ENCODE measurements around the gene MLN. TPM values are rescaled to one million over a fixed set of nuclear protein-coding genes. Genes with fewer than 3 reads are reported as not detected.

The MLN gene
- total RNA-seq, 1 experiment from 2014 or later, result not detected

DNA sequence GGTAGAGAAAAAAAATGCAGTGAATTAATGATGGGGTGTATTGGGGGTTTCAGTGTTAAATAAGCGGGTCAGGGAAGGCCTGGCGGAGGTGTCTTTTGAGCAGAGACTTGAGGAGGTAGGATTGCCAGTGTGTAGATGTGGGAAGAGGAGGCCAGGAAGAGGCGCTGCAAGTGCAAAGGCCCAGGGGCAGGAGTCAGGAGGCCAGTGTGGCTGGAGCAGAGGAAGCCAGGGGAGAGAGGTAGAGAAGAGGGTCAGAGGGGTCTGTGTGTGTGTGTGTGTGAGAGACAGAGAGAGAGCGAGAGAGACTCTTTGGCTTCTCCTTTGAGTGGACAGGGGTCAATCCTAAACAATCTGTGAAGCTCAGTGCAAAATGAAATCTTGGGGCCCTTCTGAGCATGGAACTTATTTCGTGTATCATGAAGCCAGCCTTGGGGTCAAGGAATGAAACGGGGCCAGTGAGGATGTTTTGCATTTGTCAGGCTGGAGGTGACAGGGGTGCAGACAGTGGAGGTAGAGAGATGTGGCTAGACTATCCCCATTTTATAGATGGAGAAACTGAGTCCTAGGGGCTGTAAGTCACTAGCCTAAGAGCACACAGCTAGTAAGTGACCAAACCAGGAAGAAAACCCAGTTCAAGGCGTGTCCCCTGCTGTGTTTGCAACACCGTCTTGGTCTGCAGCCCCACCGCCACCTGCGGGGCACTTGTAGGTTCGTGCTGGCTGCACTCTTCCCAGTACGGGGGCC is 47.4 kb downstream of the MLN start:
- Histone ChIP-seq H4K8ac (replicated peaks; ENCODE audit: insufficient read length, low read depth, low read length) (no peak overlapping the region), H2BK15ac (ENCODE audit: low read depth, low read length) (no peak overlapping the region), H3K9ac (ENCODE audit: extremely low read depth, insufficient read length, low read length) (no peak overlapping the region), H2AK5ac (ENCODE audit: insufficient read length, low read length) (no peak overlapping the region), H3K9me3 (ENCODE audit: control insufficient read depth, low read depth, low read length) (no peaks in the 10 kb centered on the region), H3K23me2 (ENCODE audit: insufficient read length, low read depth, low read length, poor library complexity, severe bottlenecking) (no peaks in the 10 kb centered on the region), H3K27me3 (ENCODE audit: insufficient read depth, low read length) (no peaks in the 10 kb centered on the region), H3K4me2 (ENCODE audit: insufficient read depth, insufficient read length, low read length) (no peak overlapping the region), H3K27ac (ENCODE audit: insufficient read length, low read depth, low read length) (no peak overlapping the region), H3K18ac (ENCODE audit: insufficient read length, low read depth, low read length) (no peak overlapping the region), H4K5ac (ENCODE audit: insufficient read length, low read depth, low read length) (no peak overlapping the region), H4K91ac (ENCODE audit: insufficient read length, low read depth, low read length) (no peak overlapping the region), H2AFZ (ENCODE audit: low read length) (no peak overlapping the region), H3K4ac (ENCODE audit: low read depth, low read length) (no peak overlapping the region), H2BK20ac (ENCODE audit: low read depth, low read length, poor library complexity, severe bottlenecking) (no peak overlapping the region), H3K79me1 (ENCODE audit: insufficient read depth, low read depth, low read length, poor library complexity, severe bottlenecking) (no peaks in the 10 kb centered on the region), H2BK12ac (ENCODE audit: insufficient read length, low read depth, low read length) (no peak overlapping the region), H4K20me1 (ENCODE audit: control insufficient read depth, insufficient read depth, insufficient read length) (no peaks in the 10 kb centered on the region), H3K56ac (ENCODE audit: insufficient read length, low read depth, low read length) (no peak overlapping the region), H3K79me2 (ENCODE audit: insufficient read depth, low read length) (no peaks in the 10 kb centered on the region), H3K14ac (ENCODE audit: insufficient read depth, low read length) (no peak overlapping the region), H2BK120ac (ENCODE audit: low read depth, low read length, poor library complexity, severe bottlenecking) (no peak overlapping the region), H3K23ac (ENCODE audit: insufficient read length, low read depth, low read length) (no peak overlapping the region), H2BK5ac (ENCODE audit: insufficient read length, low read length) (no peak overlapping the region), H3K4me1 (ENCODE audit: insufficient read depth, low read length) (peaks cover 2% of the 10 kb centered on the region; the same call in 1 of the 2 replicates), H3T11ph (ENCODE audit: low read length) (no peak overlapping the region)
- no peaks in the 10 kb centered on the region; a peak in 2 of 5 replicates for H3K9me3 Mint-ChIP-seq
- H3K36me3 Mint-ChIP-seq (ENCODE audit: insufficient read depth in 1 of 3, low read depth in 3 of 3), result no peaks in the 10 kb centered on the region
- 100% methylated on average over 1 of the region's 12 CpGs for WGBS (ENCODE audit: extremely low coverage, insufficient read length, low lambda C conversion rate)
- H3K27me3 Mint-ChIP-seq (ENCODE audit: low read depth), result no peaks in the 10 kb centered on the region; the same call in 1 of the 2 replicates
- peaks cover 27 to 48% of the 10 kb centered on the region in 2 experiments for H3K4me1 Mint-ChIP-seq
- no peak overlapping the region for H3K4me3 Mint-ChIP-seq
- TF ChIP-seq, protein P1, sequence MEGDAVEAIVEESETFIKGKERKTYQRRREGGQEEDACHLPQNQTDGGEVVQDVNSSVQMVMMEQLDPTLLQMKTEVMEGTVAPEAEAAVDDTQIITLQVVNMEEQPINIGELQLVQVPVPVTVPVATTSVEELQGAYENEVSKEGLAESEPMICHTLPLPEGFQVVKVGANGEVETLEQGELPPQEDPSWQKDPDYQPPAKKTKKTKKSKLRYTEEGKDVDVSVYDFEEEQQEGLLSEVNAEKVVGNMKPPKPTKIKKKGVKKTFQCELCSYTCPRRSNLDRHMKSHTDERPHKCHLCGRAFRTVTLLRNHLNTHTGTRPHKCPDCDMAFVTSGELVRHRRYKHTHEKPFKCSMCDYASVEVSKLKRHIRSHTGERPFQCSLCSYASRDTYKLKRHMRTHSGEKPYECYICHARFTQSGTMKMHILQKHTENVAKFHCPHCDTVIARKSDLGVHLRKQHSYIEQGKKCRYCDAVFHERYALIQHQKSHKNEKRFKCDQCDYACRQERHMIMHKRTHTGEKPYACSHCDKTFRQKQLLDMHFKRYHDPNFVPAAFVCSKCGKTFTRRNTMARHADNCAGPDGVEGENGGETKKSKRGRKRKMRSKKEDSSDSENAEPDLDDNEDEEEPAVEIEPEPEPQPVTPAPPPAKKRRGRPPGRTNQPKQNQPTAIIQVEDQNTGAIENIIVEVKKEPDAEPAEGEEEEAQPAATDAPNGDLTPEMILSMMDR (conservative IDR thresholded peaks at IDR 0.05), result no peak
- H3K27ac Mint-ChIP-seq, result no peak overlapping the region
- DNase-seq, result no peak

All from H9 (cell line).